GM21717 (cell line): ENCODE measurements around the gene IFIH1.
A peak's percentile ranks its signal among the peaks of the same experiment; 100 is the strongest.

Source experiments
- ATAC-seq: cut with Tn5 transposase; IDR thresholded peaks from one replicate; pipeline ENCODE4 v1.9.1; 2021; ENCODE audit warnings: mild to moderate bottlenecking, moderate library complexity; ENCODE audit not compliant: unreplicated experiment

The IFIH1 gene

GRCh38 chr2:162318328-162319180 lies at the start of gene IFIH1:
Gene IFIH1 (minus strand): TSS chr2:162318684. CDS start chr2:162318307, 377 bp downstream.
- peak; percentile 87 for ATAC-seq

GRCh38 chr2:162365392-162365791 lies 46.9 kb upstream of the IFIH1 start:
- no peak for ATAC-seq

GRCh38 chr2:162344617-162344950 lies 26.1 kb upstream of the IFIH1 start:
- no peak for ATAC-seq

- ATAC-seq = peak; percentile 99
Observed at GRCh38 chr2:162343824-162344616, 25.5 kb upstream of the IFIH1 start, which contains the start of gene GCA. Gene GCA (plus strand): TSS chr2:162344132. CDS start chr2:162344249, 117 bp downstream.

- peak; percentile 1 for ATAC-seq
Observed at GRCh38 chr2:162343492-162343823, 25.0 kb upstream of the IFIH1 start.

GRCh38 chr2:162342841-162343240 lies 24.4 kb upstream of the IFIH1 start:
- ATAC-seq = no peak

- no peak for ATAC-seq
Observed at GRCh38 chr2:162342321-162342720, 23.8 kb upstream of the IFIH1 start.

- ATAC-seq = no peak
Observed at GRCh38 chr2:162340822-162341221, 22.3 kb upstream of the IFIH1 start.

GRCh38 chr2:162337868-162338267 lies 19.4 kb upstream of the IFIH1 start:
- ATAC-seq = no peak

GRCh38 chr2:162333968-162334367 lies 15.5 kb upstream of the IFIH1 start:
- ATAC-seq = peak; percentile 54

- no peak for ATAC-seq
Observed at GRCh38 chr2:162330881-162331280, 12.4 kb upstream of the IFIH1 start.

- ATAC-seq = peak; percentile 95
Observed at GRCh38 chr2:162328424-162329157, 10.1 kb upstream of the IFIH1 start.

GRCh38 chr2:162327806-162328205 lies 9.3 kb upstream of the IFIH1 start:
- no peak for ATAC-seq

- no peak for ATAC-seq
Observed at GRCh38 chr2:162327134-162327769, 8.8 kb upstream of the IFIH1 start.

GRCh38 chr2:162324953-162325352 lies 6.5 kb upstream of the IFIH1 start:
- no peak for ATAC-seq

- no peak for ATAC-seq
Observed at GRCh38 chr2:162320864-162321517, 2.5 kb upstream of the IFIH1 start.

GRCh38 chr2:162317861-162318327 lies 590 bp downstream of the IFIH1 start:
- peak; percentile 9 for ATAC-seq

- ATAC-seq = no peak
Observed at GRCh38 chr2:162317058-162317742, 1.3 kb downstream of the IFIH1 start.

GRCh38 chr2:162316590-162316989 lies 1.9 kb downstream of the IFIH1 start:
- no peak for ATAC-seq

GRCh38 chr2:162315938-162316337 lies 2.5 kb downstream of the IFIH1 start:
- ATAC-seq = no peak
